Right ventricle myocardium superior (tissue), 1 donor: ENCODE results near the gene PYGL. TPM values are rescaled to one million over a fixed set of nuclear protein-coding genes. Genes with fewer than 3 reads are reported as not detected.
A peak's percentile ranks its signal among the peaks of the same experiment; 100 is the strongest.
"Not testable (repeated sequence)": the region's sequence is repeated elsewhere in the genome, so short reads cannot be mapped to it uniquely, and the experiment has no call there.

Source experiments
- ATAC-seq: fragments of 200-7000 bp; cut with Tn5 transposase; one replicate; pipeline ENCODE4 v1.9.1; 2020; ENCODE audit warnings: mild to moderate bottlenecking; ENCODE audit not compliant: poor library complexity
- DNase-seq: peaks from one replicate; pipeline ENCODE4 v3.0.0-alpha.2; 2020
- intact Hi-C: fragments of 100-400 bp; cut with DNase I; formaldehyde crosslinking; loops from one replicate; pipeline ENCODE4 v1.11.2; 2022
- total RNA-seq: library from RNA; stranded (reverse); fragmentation: NEBNext Ultra II Directional; extraction: Animal tissue kit (Norgen Biotek cat#: 25700); gene quantifications from one replicate; pipeline ENCODE4 v1.2.1, GENCODE V29; 2021
- donor health status: DM: no; HTN: yes; CAD: no; lungs with severe emphysema.

Gene PYGL
- total RNA-seq, 1 donor from 2014 or later = 8.3 TPM

DNA sequence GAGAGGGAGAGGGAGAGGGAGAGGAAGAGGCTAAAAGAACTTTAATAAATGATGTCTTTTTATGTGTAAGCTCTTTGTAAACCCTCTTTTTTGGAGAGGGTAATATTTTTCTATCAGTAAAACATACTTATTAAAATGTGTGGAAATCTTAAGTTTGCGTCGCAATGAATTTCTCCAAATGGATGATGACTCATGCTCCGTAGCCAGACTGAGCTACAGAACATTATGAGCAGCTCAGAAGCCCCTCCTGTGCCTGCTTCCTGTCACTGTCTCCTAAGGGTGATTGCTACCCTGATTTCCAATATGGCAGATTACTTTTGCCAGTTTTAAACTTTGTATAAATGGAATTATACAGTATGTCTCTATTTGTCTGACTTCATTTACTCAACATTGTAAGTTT is 13.0 kb upstream of the PYGL start:
- intact Hi-C loops = loop anchor here (10.0 kb wide), 1 partner anchor 268 kb away; no protein-coding TSS in a partner anchor
- DNase-seq (no peak), ATAC-seq (no peak)

DNA sequence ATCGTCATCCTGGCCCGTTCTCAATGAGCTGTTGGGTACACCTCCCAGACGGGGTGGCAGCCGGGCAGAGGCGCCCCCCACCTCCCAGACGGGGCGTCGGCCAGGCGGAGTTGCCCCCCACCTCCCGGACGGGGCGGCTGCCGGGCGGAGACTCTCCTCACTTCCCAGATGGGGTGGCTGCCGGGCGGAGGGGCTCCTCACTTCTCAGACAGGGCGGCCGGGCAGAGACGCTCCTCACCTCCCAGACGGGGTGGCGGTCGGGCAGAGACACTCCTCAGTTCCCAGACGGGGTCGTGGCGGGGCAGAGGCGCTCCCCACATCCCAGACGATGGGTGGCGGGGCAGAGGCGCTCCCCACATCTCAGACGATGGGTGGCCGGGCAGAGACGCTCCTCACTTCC is 12.1 kb upstream of the PYGL start:
- intact Hi-C loops = loop anchor here (10.0 kb wide), 1 partner anchor 268 kb away; no protein-coding TSS in a partner anchor
- ATAC-seq, DNase-seq: not testable (repeated sequence)

DNA sequence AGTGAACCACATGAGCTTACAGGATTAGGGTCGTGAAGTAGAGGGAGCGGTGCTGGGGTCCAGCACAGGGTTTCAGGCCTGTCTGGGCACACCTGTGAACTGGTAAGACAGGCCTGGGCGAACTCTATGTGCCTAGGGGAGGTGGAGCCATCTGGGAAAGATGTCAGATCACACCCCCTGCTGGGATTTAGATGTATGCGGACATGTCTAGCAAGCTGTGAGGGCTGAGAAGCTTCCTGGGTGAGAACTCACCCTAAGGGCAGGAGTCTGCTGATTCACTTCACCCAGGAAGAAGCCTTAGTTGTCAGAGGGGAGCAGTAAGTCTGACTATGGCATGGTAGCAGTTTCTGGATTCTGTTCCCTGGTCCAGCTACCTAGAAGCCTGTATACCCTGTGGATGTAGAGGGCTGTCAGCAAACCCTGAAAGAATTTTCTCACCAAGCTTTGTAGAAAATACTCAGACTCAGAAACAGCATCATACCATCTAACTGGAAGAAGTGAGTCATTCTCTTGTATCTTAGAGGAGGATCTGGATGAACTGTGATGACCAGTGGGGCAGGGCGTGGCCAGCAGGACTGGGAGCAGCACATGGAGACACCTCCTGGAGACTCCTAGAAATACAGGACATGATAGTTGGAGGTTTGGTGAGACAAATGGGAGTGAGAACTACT is 11.2 kb upstream of the PYGL start:
- peak; percentile 70 for DNase-seq
- intact Hi-C loops = loop anchor here (10.0 kb wide), 1 partner anchor 269 kb away; no protein-coding TSS in a partner anchor
- peak; percentile 74 for ATAC-seq

DNA sequence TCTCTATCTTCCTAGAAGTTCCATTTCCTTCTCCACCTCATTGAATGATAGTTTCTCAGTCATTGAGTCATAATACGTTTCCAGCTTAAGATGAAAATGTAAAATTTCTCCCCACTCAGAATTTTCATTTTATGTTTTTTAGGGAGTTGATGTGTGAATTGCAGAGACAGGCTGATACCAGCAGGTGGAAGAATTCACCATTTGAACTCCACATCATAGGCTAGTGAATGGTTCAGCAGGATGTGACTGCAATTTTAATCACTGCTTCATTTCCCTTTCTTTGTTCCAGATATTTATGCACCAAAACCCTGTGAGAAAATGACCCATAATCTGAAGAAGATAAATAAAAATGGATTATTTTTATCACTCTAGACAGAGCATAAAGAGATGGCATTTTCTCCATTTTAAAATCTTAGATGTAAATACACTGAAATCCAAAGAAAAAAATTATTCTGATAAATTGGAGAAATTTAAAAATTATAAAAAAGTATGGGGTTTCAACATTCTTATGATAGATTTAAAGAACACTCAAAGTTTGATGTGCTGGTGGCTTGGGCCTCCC is 10.6 kb upstream of the PYGL start:
- intact Hi-C loops = loop anchor here (10.0 kb wide), 1 partner anchor 270 kb away; no protein-coding TSS in a partner anchor
- ATAC-seq (peak; percentile 75), DNase-seq (no peak)

DNA sequence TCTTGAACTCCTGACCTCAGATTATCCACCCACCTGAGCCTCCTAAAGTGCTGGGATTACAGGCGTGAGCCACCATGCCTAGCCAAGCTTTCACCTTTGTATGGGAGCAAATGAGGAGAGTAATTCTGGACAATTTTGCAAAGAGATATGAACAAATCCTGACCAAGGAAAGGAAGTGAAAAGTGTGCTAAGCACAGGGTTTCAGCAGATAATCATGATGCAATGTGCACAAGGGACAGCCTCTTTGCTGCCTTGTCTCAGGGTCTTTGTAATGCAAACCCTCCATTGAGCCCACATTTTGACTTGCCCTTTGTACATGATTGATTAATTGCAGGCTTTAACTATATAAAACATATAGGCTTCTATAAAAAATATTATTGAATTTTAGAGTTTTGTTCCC is 9.2 kb upstream of the PYGL start:
- DNase-seq (no peak), ATAC-seq (no peak)
- intact Hi-C loops = loop anchor here (10.0 kb wide), 1 partner anchor 271 kb away; no protein-coding TSS in a partner anchor

DNA sequence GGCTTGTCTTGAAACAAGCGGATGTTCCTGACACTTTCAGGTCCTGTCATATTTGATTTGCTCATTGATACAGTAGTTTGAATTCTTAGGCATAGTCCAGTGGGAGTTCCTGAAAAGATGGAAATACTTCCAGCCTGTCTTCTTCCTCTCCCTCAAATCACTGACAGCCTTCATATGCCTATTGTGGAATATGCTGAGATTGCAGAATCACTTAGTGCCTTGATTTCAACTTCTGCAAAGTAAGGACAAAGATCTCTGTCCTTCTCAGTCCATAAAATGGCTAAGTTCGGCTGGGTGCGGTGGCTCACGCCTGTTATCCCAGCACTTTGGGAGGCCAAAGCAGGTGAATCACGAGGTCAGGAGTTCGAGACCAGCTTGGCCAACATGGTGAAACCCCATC is 6.7 kb upstream of the PYGL start:
- no peak for ATAC-seq
- intact Hi-C loops = loop anchor here (10.0 kb wide), 1 partner anchor 274 kb away; no protein-coding TSS in a partner anchor
- DNase-seq = no peak

DNA sequence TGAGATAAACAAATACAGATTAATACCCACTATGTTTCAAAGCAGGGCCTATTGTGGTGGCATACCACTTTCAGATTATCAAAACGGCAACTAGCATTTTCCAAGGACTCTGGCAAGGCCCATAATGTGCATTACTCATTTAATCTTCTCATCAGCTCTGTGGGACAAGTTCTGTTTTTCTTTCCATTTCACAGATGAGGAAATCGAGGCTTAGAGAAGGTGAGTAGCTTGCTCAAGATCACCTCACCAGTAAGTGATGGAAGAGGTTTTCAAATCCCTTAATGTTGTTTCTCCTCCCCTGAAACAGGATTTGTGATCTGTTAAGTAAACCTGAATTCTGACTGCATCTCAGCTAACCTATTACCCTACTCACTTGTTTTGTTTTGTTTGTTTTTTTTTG is 3.9 kb upstream of the PYGL start:
- intact Hi-C loops = no loop called here
- no peak for ATAC-seq

DNA sequence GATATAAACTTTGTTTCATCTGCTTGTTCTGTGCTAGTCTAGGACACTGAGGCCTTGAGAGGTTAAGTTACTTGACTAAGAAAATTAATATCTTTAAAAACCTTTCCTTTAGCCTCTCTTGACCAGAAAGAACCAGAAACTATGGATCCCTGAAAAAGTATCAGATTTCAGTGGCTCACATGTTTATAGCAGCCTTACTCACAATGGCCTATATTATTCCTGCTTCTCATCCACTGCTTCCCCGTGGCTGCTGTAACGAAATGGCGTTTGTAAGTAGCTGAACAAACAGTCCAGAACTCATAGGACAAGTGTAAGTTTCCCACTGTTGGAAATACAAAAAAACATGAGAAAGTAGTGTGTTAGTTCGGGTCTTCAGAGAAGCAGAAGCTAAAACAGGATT is 3.2 kb upstream of the PYGL start:
- intact Hi-C loops = no loop called here
- no peak for DNase-seq
- ATAC-seq = no peak

More for the DNA sequence above, 3.9 kb upstream of the PYGL start:
- DNase-seq = no peak

DNA sequence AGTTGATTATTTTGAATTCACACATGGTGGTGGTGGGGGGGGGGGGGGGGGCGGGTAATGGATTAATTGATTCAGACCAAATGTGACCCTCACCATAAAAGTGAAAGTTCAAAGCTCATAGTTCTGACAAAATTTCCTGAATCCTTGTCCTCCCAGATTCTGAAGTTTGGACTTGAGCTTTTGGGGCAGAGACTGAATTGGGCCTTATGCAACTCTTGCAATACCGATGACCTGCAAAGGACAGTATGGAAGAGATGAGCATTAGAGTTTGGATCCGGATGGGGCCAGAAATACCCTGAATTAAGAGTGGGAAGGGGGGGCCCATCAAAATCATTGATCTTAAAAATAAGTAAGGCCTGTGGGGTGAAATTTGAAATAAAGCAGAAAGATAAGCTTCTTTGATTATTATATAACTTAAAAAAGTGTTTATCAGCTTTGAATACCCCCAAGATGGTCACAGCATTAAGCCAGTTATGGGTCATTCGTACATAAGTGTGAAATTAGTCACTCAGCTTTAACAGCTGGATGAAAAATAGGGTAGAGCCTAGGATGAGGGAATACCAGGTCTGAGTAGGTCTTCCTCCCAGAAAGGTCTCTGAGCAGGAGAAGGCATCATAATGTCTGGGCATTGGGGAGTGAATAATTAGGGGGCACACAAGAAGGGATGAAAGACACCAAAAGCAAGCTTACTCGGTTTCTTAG is 2.1 kb upstream of the PYGL start:
- intact Hi-C loops = no loop called here
- ATAC-seq (no peak), DNase-seq (no peak)

DNA sequence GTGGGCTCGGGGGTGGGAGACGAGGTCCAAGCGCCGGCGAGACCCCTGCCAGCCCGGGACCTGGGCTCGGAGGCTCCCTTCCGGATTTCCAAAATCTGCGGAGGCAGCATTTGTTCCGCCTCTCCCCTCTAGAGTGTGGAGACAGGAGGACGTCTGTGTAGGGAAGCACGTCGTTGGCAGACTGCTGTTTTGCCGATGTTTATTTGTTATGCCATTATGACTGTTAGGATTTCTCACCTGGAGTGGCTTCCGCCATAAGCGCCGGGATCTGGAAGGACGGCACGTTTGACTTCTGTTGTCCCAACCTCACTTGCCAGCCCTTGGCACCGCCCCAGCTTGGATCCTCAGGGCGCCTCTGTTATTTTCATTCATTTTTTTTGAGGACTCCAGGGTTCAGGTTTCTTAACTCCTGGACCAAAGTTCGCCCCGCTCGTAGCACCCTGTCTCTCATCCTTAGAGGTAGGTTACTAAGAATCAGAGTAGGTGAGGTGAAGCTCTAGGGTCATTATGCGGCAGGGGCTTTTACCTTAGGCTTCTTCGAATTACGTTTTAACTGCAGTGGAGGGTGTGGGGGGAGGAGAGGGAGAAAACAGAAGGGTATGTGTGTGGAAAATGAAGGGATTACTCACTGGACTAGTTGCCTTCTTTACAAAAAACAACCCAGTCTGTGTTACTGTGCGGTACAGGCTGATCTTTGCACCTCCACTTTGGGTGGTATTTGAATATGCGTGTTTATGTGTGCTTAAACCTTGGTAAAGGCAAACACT is 547 bp upstream of the PYGL start:
- ATAC-seq (peak; percentile 76), DNase-seq (peak; percentile 76)
- intact Hi-C loops = no loop called here

DNA sequence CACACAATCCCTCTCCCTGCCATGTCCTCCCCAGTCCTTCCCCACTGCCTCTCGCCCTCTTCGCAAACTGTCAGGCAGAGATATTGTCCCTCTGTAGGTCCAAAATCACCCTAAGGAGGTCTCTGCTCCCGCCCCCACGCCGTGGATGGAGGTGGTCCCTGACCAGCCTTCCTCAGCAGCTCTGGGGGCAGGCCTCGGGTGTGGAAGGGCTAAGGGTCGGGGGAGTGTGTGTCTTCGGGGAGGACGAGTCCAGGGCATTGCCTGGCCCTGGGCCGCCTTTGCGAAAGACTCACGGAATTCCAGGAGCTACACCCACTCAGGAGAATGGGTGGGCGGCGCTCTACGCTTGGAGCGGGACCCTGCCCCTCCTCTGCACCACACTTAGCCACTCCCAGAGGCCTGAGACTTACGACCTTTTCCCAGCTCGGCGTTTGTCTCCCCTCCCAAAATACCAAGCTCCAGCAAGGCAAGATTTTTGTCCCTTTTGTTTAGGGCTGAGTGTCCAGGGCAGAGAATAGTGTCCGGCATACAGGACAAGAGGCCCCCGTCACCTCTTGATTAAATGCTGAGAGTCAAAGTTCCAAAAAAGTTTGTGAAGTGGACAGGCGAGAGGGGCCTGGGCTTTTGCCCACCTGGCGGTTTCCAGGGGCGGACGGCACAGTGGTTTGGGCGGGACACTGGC is 881 bp downstream of the PYGL start:
- ATAC-seq = peak; percentile 67
- intact Hi-C loops = no loop called here
- peak; percentile 79 for DNase-seq

DNA sequence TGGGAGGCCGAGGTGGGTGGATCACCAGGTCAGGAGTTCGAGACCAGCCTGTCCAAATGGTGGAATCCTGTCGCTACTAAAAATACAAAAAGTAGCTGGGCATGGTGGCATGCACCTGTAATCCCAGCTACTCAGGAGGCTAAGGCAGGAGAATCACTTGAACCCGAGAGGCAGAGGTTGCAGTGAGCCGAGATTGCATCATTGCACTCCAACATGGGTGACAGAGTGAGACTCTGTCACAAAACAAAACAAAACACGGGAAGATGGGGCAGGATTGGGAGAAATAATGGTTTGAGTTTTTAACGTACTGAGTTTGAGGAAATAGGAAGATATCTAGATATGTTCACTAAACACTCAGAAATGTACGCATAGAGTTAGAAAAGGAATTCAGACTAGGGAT is 2.6 kb downstream of the PYGL start:
- DNase-seq, ATAC-seq, intact Hi-C loops: not testable (repeated sequence)

DNA sequence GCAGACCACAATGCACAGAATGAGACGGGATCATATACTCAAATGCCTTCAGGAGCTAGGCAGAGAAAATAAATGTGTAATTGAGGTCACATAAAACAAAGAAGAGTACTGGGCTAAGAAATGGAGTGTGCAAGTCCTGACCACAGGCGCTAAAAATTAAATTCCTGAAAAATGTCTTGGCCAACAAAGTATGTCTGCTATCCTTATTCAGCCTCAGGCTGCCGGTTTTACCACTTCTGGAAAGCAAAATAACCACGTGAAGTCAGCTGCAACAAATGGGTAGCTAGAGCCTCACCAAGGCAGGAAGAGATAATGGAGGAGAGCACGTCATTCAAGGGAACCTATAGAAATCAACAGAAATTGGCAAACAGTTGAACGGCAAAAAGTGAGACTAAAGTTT is 3.1 kb downstream of the PYGL start:
- ATAC-seq (no peak), DNase-seq (no peak)
- intact Hi-C loops = no loop called here

DNA sequence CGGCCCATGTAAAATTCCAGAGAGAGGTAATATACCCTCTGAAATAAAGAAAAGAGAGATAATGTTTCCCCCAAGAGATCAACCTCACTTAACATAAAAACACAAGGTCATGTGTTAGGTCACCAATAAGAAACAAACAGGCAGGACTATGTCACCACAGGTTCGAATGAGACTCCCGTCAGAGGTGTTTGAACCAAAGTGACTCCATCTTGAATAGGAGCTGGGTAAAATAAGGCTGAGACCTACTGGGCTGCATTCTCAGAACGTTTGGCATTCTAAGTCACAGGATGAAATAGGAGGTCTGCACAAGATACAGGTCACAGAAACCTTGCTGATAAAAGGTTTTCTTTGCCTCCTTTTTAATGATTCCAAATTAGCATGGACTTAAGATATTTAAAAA is 6.5 kb downstream of the PYGL start:
- intact Hi-C loops = no loop called here
- DNase-seq = no peak
- ATAC-seq = no peak

DNA sequence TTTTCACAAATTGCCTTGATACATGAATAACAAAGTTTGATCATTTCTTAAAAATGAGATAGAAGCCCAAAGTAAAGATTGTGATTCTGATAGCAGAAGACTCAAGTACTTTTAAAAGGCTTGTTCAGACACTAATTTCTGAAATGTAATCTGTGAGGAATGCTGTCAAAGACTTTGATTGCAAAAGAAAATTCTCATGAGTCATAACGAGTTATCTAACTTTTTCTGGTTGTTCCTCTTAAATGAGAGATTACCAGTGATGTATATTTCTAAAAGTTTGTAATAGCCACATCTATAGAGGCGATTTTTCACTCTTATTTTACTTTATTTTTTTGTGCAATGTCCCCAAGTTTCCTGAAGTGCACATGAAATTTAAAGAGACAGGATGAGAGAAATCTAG is 7.0 kb downstream of the PYGL start:
- DNase-seq (no peak), ATAC-seq (no peak)
- intact Hi-C loops = no loop called here

DNA sequence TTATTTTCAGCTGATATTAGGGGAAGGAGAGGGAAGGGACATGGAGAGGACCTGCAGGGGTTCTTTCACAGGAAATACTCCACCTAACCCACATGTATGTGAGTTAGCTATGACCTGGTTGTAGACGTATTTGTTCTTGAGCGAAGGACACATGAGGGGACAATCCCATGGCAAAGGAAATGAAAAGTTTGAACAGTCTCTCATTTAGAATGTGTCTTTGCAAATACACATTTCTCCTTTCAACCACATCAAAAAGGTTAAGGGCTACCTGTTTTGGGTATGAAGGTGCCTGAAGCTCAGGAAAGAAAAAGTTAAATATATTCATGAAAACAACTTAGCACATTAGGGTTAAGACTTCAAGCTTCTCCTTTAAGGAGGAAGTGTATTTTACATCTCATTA is 7.4 kb downstream of the PYGL start:
- intact Hi-C loops = no loop called here
- no peak for ATAC-seq
- DNase-seq = no peak

DNA sequence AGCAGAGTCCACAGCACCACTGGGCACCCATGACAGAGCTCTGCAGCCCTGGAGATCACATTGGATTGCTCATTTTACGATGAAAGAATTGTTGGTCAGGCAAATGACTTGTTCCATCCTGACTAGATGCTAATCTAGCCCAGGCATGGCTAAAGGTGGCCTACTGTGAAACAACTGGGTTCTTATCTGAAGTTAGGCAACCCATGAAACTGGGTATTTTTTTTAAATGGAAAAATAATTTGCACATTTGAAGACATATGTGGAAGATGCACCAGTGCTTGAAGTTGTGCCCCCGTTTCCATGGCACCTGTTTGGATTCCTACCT is 8.3 kb downstream of the PYGL start:
- intact Hi-C loops = no loop called here
- DNase-seq (no peak), ATAC-seq (no peak)

DNA sequence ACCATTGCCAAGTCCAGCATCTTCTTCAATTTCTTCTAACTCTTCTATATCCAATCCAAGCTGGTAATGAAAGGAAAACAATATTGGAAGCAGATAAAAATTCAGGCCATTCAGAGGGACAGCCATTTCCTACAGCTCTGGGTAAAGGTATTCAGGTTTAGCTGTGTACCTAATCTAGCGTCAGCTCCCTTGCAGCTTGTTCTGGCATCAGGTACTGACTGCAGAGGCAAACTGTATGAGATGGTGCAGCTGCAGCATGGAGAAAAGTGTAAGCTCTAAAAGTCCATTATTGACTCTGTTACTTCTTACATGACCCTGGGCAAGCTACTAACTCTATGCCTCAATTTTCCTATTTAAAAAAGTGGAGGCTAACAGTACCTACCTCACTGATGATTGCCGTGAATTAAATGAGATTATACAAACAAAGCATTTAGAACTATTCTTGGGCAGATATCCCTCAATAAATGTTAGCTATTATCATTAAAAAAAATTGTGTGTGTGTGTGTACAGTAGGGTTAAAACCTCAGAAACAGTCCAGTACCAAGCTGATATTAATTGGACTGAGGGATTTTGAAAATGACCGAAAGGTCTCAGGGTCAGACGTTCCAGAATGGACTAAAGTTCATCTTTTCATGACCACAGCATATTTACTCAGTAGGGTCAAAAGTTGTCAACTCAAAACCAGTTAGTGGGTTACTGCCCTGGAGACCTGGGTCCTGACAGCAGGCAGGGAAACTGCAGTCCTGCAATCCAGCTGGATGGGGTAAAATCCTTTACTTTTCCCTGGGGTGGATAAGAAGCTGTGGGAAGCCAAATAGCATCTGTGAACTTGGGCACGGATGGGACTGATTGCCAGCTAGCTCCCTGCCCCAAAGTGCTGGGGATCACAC is 8.9 kb downstream of the PYGL start:
- intact Hi-C loops = no loop called here
- DNase-seq = no peak
- ATAC-seq = no peak
